ENCODE measurements around the gene FNTB. TPM values are rescaled to one million over a fixed set of nuclear protein-coding genes. Genes with fewer than 3 reads are reported as not detected.
A peak's percentile ranks its signal among the peaks of the same experiment; 100 is the strongest.

The FNTB gene
- total and polyA plus RNA-seq, 2 of the 13 experiments (the other 11 are each of a cell fraction or from before 2014, with no cell fraction given) = 23.6 to 28.5 TPM

- TF ChIP-seq, protein P1, sequence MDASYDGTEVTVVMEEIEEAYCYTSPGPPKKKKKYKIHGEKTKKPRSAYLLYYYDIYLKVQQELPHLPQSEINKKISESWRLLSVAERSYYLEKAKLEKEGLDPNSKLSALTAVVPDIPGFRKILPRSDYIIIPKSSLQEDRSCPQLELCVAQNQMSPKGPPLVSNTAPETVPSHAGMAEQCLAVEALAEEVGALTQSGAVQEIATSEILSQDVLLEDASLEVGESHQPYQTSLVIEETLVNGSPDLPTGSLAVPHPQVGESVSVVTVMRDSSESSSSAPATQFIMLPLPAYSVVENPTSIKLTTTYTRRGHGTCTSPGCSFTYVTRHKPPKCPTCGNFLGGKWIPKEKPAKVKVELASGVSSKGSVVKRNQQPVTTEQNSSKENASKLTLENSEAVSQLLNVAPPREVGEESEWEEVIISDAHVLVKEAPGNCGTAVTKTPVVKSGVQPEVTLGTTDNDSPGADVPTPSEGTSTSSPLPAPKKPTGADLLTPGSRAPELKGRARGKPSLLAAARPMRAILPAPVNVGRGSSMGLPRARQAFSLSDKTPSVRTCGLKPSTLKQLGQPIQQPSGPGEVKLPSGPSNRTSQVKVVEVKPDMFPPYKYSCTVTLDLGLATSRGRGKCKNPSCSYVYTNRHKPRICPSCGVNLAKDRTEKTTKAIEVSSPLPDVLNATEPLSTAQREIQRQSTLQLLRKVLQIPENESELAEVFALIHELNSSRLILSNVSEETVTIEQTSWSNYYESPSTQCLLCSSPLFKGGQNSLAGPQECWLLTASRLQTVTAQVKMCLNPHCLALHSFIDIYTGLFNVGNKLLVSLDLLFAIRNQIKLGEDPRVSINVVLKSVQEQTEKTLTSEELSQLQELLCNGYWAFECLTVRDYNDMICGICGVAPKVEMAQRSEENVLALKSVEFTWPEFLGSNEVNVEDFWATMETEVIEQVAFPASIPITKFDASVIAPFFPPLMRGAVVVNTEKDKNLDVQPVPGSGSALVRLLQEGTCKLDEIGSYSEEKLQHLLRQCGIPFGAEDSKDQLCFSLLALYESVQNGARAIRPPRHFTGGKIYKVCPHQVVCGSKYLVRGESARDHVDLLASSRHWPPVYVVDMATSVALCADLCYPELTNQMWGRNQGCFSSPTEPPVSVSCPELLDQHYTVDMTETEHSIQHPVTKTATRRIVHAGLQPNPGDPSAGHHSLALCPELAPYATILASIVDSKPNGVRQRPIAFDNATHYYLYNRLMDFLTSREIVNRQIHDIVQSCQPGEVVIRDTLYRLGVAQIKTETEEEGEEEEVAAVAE (CRISPR knock-in tag; IDR thresholded peaks at IDR 0.05; ENCODE audit: borderline replicate concordance) = peak; percentile 55; the same call in 1 of the 2 replicates
- TF ChIP-seq, protein P2, sequence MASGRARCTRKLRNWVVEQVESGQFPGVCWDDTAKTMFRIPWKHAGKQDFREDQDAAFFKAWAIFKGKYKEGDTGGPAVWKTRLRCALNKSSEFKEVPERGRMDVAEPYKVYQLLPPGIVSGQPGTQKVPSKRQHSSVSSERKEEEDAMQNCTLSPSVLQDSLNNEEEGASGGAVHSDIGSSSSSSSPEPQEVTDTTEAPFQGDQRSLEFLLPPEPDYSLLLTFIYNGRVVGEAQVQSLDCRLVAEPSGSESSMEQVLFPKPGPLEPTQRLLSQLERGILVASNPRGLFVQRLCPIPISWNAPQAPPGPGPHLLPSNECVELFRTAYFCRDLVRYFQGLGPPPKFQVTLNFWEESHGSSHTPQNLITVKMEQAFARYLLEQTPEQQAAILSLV (CRISPR knock-in tag; IDR thresholded peaks at IDR 0.05; ENCODE audit: borderline replicate concordance) = peak; percentile 36; the same call in 1 of the 2 replicates
- TF ChIP-seq ZNF788 (CRISPR knock-in tag; IDR thresholded peaks at IDR 0.05; ENCODE audit: borderline replicate concordance) (peak; percentile 33; the same call in 1 of the 2 replicates), NFIB (CRISPR knock-in tag; IDR thresholded peaks at IDR 0.05; ENCODE audit: borderline replicate concordance) (no peak), ZNF777 (CRISPR knock-in tag; IDR thresholded peaks at IDR 0.05) (peak; percentile 45; the same call in 1 of the 2 replicates), THAP11 (CRISPR knock-in tag; IDR thresholded peaks at IDR 0.05) (peak; percentile 67; the same call in 1 of the 2 replicates), ZNF232 (CRISPR knock-in tag; IDR thresholded peaks at IDR 0.05; ENCODE audit: borderline replicate concordance) (no peak), RORA (CRISPR knock-in tag; IDR thresholded peaks at IDR 0.05) (no peak), HDAC1 (CRISPR knock-in tag; IDR thresholded peaks at IDR 0.05) (peak; percentile 55), TGIF2 (CRISPR knock-in tag; IDR thresholded peaks at IDR 0.05) (peak; percentile 90)
- TF ChIP-seq, protein P3, sequence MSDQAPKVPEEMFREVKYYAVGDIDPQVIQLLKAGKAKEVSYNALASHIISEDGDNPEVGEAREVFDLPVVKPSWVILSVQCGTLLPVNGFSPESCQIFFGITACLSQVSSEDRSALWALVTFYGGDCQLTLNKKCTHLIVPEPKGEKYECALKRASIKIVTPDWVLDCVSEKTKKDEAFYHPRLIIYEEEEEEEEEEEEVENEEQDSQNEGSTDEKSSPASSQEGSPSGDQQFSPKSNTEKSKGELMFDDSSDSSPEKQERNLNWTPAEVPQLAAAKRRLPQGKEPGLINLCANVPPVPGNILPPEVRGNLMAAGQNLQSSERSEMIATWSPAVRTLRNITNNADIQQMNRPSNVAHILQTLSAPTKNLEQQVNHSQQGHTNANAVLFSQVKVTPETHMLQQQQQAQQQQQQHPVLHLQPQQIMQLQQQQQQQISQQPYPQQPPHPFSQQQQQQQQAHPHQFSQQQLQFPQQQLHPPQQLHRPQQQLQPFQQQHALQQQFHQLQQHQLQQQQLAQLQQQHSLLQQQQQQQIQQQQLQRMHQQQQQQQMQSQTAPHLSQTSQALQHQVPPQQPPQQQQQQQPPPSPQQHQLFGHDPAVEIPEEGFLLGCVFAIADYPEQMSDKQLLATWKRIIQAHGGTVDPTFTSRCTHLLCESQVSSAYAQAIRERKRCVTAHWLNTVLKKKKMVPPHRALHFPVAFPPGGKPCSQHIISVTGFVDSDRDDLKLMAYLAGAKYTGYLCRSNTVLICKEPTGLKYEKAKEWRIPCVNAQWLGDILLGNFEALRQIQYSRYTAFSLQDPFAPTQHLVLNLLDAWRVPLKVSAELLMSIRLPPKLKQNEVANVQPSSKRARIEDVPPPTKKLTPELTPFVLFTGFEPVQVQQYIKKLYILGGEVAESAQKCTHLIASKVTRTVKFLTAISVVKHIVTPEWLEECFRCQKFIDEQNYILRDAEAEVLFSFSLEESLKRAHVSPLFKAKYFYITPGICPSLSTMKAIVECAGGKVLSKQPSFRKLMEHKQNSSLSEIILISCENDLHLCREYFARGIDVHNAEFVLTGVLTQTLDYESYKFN (CRISPR knock-in tag; conservative IDR thresholded peaks at IDR 0.05) = peak; percentile 73
- TF ChIP-seq, protein P4, sequence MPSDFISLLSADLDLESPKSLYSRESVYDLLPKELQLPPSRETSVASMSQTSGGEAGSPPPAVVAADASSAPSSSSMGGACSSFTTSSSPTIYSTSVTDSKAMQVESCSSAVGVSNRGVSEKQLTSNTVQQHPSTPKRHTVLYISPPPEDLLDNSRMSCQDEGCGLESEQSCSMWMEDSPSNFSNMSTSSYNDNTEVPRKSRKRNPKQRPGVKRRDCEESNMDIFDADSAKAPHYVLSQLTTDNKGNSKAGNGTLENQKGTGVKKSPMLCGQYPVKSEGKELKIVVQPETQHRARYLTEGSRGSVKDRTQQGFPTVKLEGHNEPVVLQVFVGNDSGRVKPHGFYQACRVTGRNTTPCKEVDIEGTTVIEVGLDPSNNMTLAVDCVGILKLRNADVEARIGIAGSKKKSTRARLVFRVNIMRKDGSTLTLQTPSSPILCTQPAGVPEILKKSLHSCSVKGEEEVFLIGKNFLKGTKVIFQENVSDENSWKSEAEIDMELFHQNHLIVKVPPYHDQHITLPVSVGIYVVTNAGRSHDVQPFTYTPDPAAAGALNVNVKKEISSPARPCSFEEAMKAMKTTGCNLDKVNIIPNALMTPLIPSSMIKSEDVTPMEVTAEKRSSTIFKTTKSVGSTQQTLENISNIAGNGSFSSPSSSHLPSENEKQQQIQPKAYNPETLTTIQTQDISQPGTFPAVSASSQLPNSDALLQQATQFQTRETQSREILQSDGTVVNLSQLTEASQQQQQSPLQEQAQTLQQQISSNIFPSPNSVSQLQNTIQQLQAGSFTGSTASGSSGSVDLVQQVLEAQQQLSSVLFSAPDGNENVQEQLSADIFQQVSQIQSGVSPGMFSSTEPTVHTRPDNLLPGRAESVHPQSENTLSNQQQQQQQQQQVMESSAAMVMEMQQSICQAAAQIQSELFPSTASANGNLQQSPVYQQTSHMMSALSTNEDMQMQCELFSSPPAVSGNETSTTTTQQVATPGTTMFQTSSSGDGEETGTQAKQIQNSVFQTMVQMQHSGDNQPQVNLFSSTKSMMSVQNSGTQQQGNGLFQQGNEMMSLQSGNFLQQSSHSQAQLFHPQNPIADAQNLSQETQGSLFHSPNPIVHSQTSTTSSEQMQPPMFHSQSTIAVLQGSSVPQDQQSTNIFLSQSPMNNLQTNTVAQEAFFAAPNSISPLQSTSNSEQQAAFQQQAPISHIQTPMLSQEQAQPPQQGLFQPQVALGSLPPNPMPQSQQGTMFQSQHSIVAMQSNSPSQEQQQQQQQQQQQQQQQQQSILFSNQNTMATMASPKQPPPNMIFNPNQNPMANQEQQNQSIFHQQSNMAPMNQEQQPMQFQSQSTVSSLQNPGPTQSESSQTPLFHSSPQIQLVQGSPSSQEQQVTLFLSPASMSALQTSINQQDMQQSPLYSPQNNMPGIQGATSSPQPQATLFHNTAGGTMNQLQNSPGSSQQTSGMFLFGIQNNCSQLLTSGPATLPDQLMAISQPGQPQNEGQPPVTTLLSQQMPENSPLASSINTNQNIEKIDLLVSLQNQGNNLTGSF (CRISPR knock-in tag; IDR thresholded peaks at IDR 0.05) = no peak
- TF ChIP-seq, protein P5, sequence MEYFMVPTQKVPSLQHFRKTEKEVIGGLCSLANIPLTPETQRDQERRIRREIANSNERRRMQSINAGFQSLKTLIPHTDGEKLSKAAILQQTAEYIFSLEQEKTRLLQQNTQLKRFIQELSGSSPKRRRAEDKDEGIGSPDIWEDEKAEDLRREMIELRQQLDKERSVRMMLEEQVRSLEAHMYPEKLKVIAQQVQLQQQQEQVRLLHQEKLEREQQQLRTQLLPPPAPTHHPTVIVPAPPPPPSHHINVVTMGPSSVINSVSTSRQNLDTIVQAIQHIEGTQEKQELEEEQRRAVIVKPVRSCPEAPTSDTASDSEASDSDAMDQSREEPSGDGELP (IDR thresholded peaks at IDR 0.05; ENCODE audit: borderline replicate concordance, low read depth) = peak; percentile 70; the same call in 1 of the 2 replicates
These were observed 44.1 kb upstream of the FNTB start, which contains the start of gene GPX2 (continued) for GRCh38 chr14:64942531-64943111.
